Measurements from ENCODE around the gene SYNM. TPM values are rescaled to one million over a fixed set of nuclear protein-coding genes. Genes with fewer than 3 reads are reported as not detected.
"Not testable (repeated sequence)": the region's sequence is repeated elsewhere in the genome, so short reads cannot be mapped to it uniquely, and the experiment has no call there.

Gene SYNM
- 22.8 and 23.7 TPM in 2 replicates for total RNA-seq (2014; rRNA removed; shearing (Covaris generic))

- DNase-seq, result peak; percentile 90 to 94
- H3K4me1 ChIP-seq, result peaks cover 28% of the 10 kb centered on the region
Measured at GRCh38 chr15:99104788-99105513, at the start of gene SYNM. SYNM (plus strand) TSS chr15:99105080; CDS start chr15:99105200, 120 bp downstream.

GRCh38 chr15:99055555-99056134, 49.2 kb upstream of the SYNM start:
- no peak for DNase-seq
- Histone ChIP-seq H3K9me3 (replicated peaks) (no peaks in the 10 kb centered on the region), H3K4me3 (no peak overlapping the region), H3K27me3 (0 out of 2 replicates have a peak, but pooled peaks cover 7% of the 10 kb centered on the region), H3K36me3 (no peaks in the 10 kb centered on the region), H3K4me1 (no peaks in the 10 kb centered on the region), H3K27ac (no peak overlapping the region)

More at GRCh38 chr15:99104788-99105513, at the start of gene SYNM:
- Histone ChIP-seq H3K27ac (peak within 1 kb of the TSS; percentile 82), H3K36me3 (no peaks in the 10 kb centered on the region), H3K4me3 (peak within 1 kb of the TSS; percentile 68), H3K9me3 (replicated peaks) (no peaks in the 10 kb centered on the region), H3K27me3 (no peaks in the 10 kb centered on the region)

- 0 out of 2 replicates have a peak, but pooled peaks cover 7% of the 10 kb centered on the region for H3K27me3 ChIP-seq
- no peaks in the 10 kb centered on the region for H3K9me3 ChIP-seq (replicated peaks)
- no peak overlapping the region for H3K4me3 ChIP-seq
- DNase-seq, result peak in 1 of 2 experiments; percentile 14
- no peaks in the 10 kb centered on the region for H3K4me1 ChIP-seq
- H3K36me3 ChIP-seq, result no peaks in the 10 kb centered on the region
- no peak overlapping the region for H3K27ac ChIP-seq
Measured at GRCh38 chr15:99057020-99057419, 47.9 kb upstream of the SYNM start.

- no peak for DNase-seq
- no peak overlapping the region for H3K27ac ChIP-seq
- H3K4me1 ChIP-seq, result no peaks in the 10 kb centered on the region
- no peaks in the 10 kb centered on the region for H3K36me3 ChIP-seq
- peaks cover 11% of the 10 kb centered on the region; the same call in 1 of the 2 replicates for H3K27me3 ChIP-seq
- no peak overlapping the region for H3K4me3 ChIP-seq
- no peaks in the 10 kb centered on the region for H3K9me3 ChIP-seq (replicated peaks)
Measured at GRCh38 chr15:99057697-99058420, 47.0 kb upstream of the SYNM start.

GRCh38 chr15:99058421-99058870, 46.4 kb upstream of the SYNM start:
- Histone ChIP-seq H3K4me3 (peak overlapping the region; percentile 74), H3K4me1 (no peaks in the 10 kb centered on the region), H3K9me3 (replicated peaks) (no peaks in the 10 kb centered on the region), H3K27me3 (peaks cover 11% of the 10 kb centered on the region; the same call in 1 of the 2 replicates), H3K36me3 (no peaks in the 10 kb centered on the region), H3K27ac (no peak overlapping the region)
- DNase-seq, result no peak

GRCh38 chr15:99059010-99059981, 45.6 kb upstream of the SYNM start:
- H3K27me3 ChIP-seq, result peaks cover 5% of the 10 kb centered on the region; the same call in 1 of the 2 replicates
- no peaks in the 10 kb centered on the region for H3K4me1 ChIP-seq
- no peaks in the 10 kb centered on the region for H3K9me3 ChIP-seq (replicated peaks)
- peak overlapping the region; percentile 74 for H3K4me3 ChIP-seq
- peak overlapping the region; percentile 70 for H3K27ac ChIP-seq
- peak; percentile 88 to 90 for DNase-seq
- H3K36me3 ChIP-seq, result no peaks in the 10 kb centered on the region

GRCh38 chr15:99060186-99060585, 44.7 kb upstream of the SYNM start:
- not testable (repeated sequence) for H3K27me3 ChIP-seq

GRCh38 chr15:99062226-99062625, 42.7 kb upstream of the SYNM start:
- Histone ChIP-seq H3K4me3 (no peak overlapping the region), H3K27ac (no peak overlapping the region), H3K9me3 (replicated peaks) (no peaks in the 10 kb centered on the region), H3K27me3 (peaks cover 4% of the 10 kb centered on the region; the same call in 1 of the 2 replicates), H3K36me3 (no peaks in the 10 kb centered on the region), H3K4me1 (no peaks in the 10 kb centered on the region)
- DNase-seq, result no peak

More at GRCh38 chr15:99060186-99060585, 44.7 kb upstream of the SYNM start:
- H3K27ac ChIP-seq; H3K36me3 ChIP-seq; H3K9me3 ChIP-seq (replicated peaks); DNase-seq; H3K4me1 ChIP-seq; H3K4me3 ChIP-seq: not testable (repeated sequence)

GRCh38 chr15:99068186-99068585, 36.7 kb upstream of the SYNM start:
- no peak for DNase-seq
- Histone ChIP-seq H3K9me3 (replicated peaks) (no peaks in the 10 kb centered on the region), H3K27ac (no peak overlapping the region), H3K36me3 (no peaks in the 10 kb centered on the region), H3K4me1 (no peaks in the 10 kb centered on the region), H3K4me3 (no peak overlapping the region), H3K27me3 (no peaks in the 10 kb centered on the region; the same call in 1 of the 2 replicates)

- Histone ChIP-seq H3K27ac (no peak overlapping the region), H3K27me3 (no peaks in the 10 kb centered on the region), H3K4me1 (no peaks in the 10 kb centered on the region), H3K36me3 (no peaks in the 10 kb centered on the region), H3K4me3 (no peak overlapping the region), H3K9me3 (replicated peaks) (no peaks in the 10 kb centered on the region)
- DNase-seq, result no peak
Measured at GRCh38 chr15:99070208-99070607, 34.7 kb upstream of the SYNM start.

GRCh38 chr15:99071091-99071680, 33.7 kb upstream of the SYNM start:
- no peaks in the 10 kb centered on the region for H3K4me1 ChIP-seq

GRCh38 chr15:99073008-99073717, 31.7 kb upstream of the SYNM start:
- DNase-seq, result no peak
- H3K27ac ChIP-seq, result no peak overlapping the region
- no peaks in the 10 kb centered on the region for H3K4me1 ChIP-seq
- H3K36me3 ChIP-seq, result no peaks in the 10 kb centered on the region
- H3K4me3 ChIP-seq, result no peak overlapping the region
- H3K9me3 ChIP-seq (replicated peaks), result no peaks in the 10 kb centered on the region
- no peaks in the 10 kb centered on the region for H3K27me3 ChIP-seq

More at GRCh38 chr15:99071091-99071680, 33.7 kb upstream of the SYNM start:
- Histone ChIP-seq H3K4me3 (no peak overlapping the region), H3K36me3 (no peaks in the 10 kb centered on the region), H3K9me3 (replicated peaks) (no peaks in the 10 kb centered on the region), H3K27ac (no peak overlapping the region), H3K27me3 (no peaks in the 10 kb centered on the region)
- no peak for DNase-seq

GRCh38 chr15:99074446-99074845, 30.4 kb upstream of the SYNM start:
- no peaks in the 10 kb centered on the region for H3K4me1 ChIP-seq
- no peaks in the 10 kb centered on the region for H3K9me3 ChIP-seq (replicated peaks)
- no peaks in the 10 kb centered on the region for H3K27me3 ChIP-seq
- H3K36me3 ChIP-seq, result no peaks in the 10 kb centered on the region
- no peak overlapping the region for H3K4me3 ChIP-seq
- no peak overlapping the region for H3K27ac ChIP-seq
- no peak for DNase-seq
